Transverse colon (tissue), 4 donors: ENCODE measurements around the gene ANO1. TPM values are rescaled to one million over a fixed set of nuclear protein-coding genes. Genes with fewer than 3 reads are reported as not detected.

Source experiments
- DNase-seq: peaks from one replicate; pipeline ENCODE4 v3.0.0-alpha.2; 2019
- H3K27ac ChIP-seq, 4 donors: fragments of 200-600 bp; sonication (generic); 2 replicates each; pipeline ENCODE4 v1.5.1; 2016 to 2018; ENCODE audit warnings: inconsistent platforms in 4 of 4
- H3K27me3 ChIP-seq: fragments of 200-600 bp; sonication (generic); 2 replicates; pipeline ENCODE4 v1.5.1; 2017; ENCODE audit warnings: inconsistent platforms
- H3K36me3 ChIP-seq, 4 donors: fragments of 200-600 bp; sonication (generic); 2 replicates each; pipeline ENCODE4 v1.5.1; 2017 to 2019; ENCODE audit warnings: inconsistent platforms in 4 of 4
- H3K4me1 ChIP-seq, 4 donors: fragments of 200-600 bp; sonication (generic); 2 replicates each; pipeline ENCODE4 v1.5.1; 2017 to 2020; ENCODE audit warnings: inconsistent platforms in 4 of 4
- H3K4me3 ChIP-seq, 4 donors: fragments of 200-600 bp; sonication (generic); 1 replicate in 1 of 4; 2 replicates in 3 of 4; pipeline versions ENCODE4 v1.5.1 to v1.6.1; 2017 to 2019; ENCODE audit warnings: inconsistent platforms in 4 of 4
- H3K9me3 ChIP-seq, 2 donors: fragments of 200-600 bp; sonication (generic); 2 replicates each; pipeline ENCODE4 v1.5.1; 2017 to 2019; ENCODE audit warnings: inconsistent platforms in 2 of 2
- EP300 ChIP-seq: sonication (generic); formaldehyde crosslinking; IDR thresholded peaks from one replicate; pipeline ENCODE4 v1.6.1; 2017; ENCODE audit warnings: antibody characterized with exemption, low read depth
- POLR2A ChIP-seq: fragments of 450-650 bp; IDR thresholded peaks from one replicate; pipeline ENCODE4 v1.6.1; 2016; ENCODE audit warnings: antibody characterized with exemption, mild to moderate bottlenecking, moderate library complexity
- POLR2AphosphoS5 ChIP-seq, 3 donors: sonication (generic); formaldehyde crosslinking; IDR thresholded peaks; one replicate each; pipeline ENCODE4 v1.6.1; 2016; ENCODE audit warnings: antibody characterized with exemption in 3 of 3
- WGBS, 2 donors: methylation state at CpG; one replicate each; pipeline ENCODE4 v1.1.5; 2018; ENCODE audit warnings: low coverage in 1 of 2; 5-methylcytosine and 5-hydroxymethylcytosine counted together
- in situ Hi-C, 4 donors: fragments of 200-750 bp; cut with MboI; loops; one replicate each; pipeline versions ENCODE4 v1.15.0 to v1.15.1; 2017; ENCODE audit warnings: low sequenced_read_pairs in 3 of 4, low pct_ligation_motif_present in 1 of 4, low pct_unique_long_range_greater_than_20kb in 1 of 4
- intact Hi-C: fragments of 100-400 bp; cut with DNase I; formaldehyde crosslinking; loops from one replicate; pipeline ENCODE4 v1.15.1; 2023; ENCODE audit warnings: low total_unique reads
- total RNA-seq, 4 donors: library from RNA; depleted of rRNA; stranded (reverse); fragments of >200 nt; gene quantifications; one replicate each; pipeline ENCODE4 v1.1.0, GENCODE V29; 2016
- TF ChIP-seq, protein P1 (sequence below), 5 experiments: fragments of 200-600 bp in 3 of 5; fragments of 450-650 bp in 2 of 5; sonication (generic) in 3 of 5; IDR thresholded peaks; 1 replicate in 2 of 5; 2 replicates in 3 of 5; pipeline ENCODE4 v1.5.1; 2016 to 2017; ENCODE audit warnings: antibody characterized with exemption in 5 of 5, inconsistent platforms in 3 of 5, mild to moderate bottlenecking in 2 of 5, moderate library complexity in 1 of 5

Gene ANO1
- total RNA-seq, 4 donors from 2014 or later, result 7.9 to 20.9 (median 11.3) TPM

- no peaks in the 10 kb centered on the region for H3K36me3 ChIP-seq
- TF ChIP-seq EP300, result no peak
- TF ChIP-seq POLR2AphosphoS5 (IDR thresholded peaks at IDR 0.05), result no peak
- TF ChIP-seq, protein P1, sequence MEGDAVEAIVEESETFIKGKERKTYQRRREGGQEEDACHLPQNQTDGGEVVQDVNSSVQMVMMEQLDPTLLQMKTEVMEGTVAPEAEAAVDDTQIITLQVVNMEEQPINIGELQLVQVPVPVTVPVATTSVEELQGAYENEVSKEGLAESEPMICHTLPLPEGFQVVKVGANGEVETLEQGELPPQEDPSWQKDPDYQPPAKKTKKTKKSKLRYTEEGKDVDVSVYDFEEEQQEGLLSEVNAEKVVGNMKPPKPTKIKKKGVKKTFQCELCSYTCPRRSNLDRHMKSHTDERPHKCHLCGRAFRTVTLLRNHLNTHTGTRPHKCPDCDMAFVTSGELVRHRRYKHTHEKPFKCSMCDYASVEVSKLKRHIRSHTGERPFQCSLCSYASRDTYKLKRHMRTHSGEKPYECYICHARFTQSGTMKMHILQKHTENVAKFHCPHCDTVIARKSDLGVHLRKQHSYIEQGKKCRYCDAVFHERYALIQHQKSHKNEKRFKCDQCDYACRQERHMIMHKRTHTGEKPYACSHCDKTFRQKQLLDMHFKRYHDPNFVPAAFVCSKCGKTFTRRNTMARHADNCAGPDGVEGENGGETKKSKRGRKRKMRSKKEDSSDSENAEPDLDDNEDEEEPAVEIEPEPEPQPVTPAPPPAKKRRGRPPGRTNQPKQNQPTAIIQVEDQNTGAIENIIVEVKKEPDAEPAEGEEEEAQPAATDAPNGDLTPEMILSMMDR (IDR thresholded peaks at IDR 0.05), result no peak
- no peak for TF ChIP-seq POLR2A
- 40 to 77% methylated on average over 1 to 11 of the region's 11 CpGs for WGBS, 2 donors
- in situ Hi-C loops, result no loop called here
- no peaks in the 10 kb centered on the region for H3K27me3 ChIP-seq
- H3K27ac ChIP-seq, result no peak overlapping the region
- no peaks in the 10 kb centered on the region for H3K9me3 ChIP-seq
- no peak overlapping the region for H3K4me3 ChIP-seq
- intact Hi-C loops, result no loop called here
- H3K4me1 ChIP-seq, result no peaks in the 10 kb centered on the region
- no peak for DNase-seq
These were observed 42.6 kb downstream of the ANO1 start for GRCh38 chr11:70120674-70121073.

DNA sequence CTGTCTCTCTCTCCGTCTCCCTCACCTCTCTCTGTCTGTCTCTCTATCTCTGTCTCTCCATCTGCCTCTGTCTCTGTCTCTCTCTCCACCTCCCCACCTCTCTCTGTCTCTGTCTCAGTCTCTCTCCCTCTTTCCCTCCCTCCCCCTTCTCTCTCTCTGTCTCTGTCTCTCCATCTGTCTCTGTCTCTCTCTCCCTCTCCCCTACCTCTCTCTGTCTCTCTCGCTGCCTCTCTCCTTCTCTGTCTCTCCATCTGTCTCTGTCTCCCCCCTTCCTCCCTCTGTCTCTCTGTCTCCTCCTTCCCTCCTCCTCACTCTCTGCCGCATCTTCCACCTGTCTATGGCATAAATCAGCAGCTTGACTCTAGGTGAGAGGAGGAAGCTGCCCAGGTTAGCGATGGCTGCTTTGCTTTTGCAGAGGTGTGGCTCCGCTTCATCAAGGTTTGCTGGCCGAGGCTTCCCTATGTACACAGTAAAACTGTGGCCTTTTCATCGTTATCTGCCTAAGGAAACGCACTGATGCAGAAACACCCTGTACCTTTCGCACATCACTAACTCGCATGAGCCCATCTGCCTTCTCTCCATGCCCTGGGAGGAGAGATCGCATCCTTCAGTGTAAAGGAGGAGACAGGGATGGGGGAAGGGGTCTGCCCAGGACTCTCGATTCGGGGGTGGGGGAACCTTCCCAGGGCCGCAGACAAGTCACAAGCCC lies 44.5 kb downstream of the ANO1 start:
- no peaks in the 10 kb centered on the region for H3K4me1 ChIP-seq
- TF ChIP-seq POLR2AphosphoS5 (IDR thresholded peaks at IDR 0.05) (no peak), EP300 (no peak), POLR2A (no peak)
- TF ChIP-seq, protein P1 (IDR thresholded peaks at IDR 0.05), result no peak
- H3K4me3 ChIP-seq, result no peak overlapping the region
- no peaks in the 10 kb centered on the region for H3K9me3 ChIP-seq
- in situ Hi-C loops, result no loop called here
- no peak overlapping the region for H3K27ac ChIP-seq
- no peaks in the 10 kb centered on the region for H3K36me3 ChIP-seq
- no peak for DNase-seq
- intact Hi-C loops, result no loop called here
- no peaks in the 10 kb centered on the region for H3K27me3 ChIP-seq
- WGBS, 2 donors, result 48 to 57% methylated on average over 8 to 14 of the region's 14 CpGs

DNA sequence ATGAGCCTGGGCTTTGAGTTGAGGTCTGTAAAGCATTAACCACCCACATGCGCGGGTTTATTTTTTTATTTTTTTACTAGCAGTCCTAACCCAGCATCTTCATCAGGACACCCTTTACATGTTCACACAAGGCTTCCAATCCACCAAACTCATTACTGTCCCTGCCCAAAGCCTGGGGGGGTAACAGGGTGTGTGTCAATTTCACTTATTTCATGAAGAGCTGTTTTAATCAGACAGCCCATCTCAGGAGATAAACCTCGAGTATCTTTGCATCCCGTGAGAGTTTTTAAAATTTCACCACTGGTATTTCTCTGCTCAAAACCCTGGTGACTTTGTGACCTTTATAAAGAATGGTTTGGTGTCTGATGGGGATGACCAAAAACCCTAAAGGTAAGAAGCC lies 45.6 kb downstream of the ANO1 start:
- 66 to 90% methylated on average over 2 to 4 of the region's 4 CpGs for WGBS, 2 donors
- in situ Hi-C loops, result no loop called here
- Histone ChIP-seq H3K27me3 (no peaks in the 10 kb centered on the region), H3K4me3 (no peak overlapping the region), H3K27ac (no peak overlapping the region), H3K36me3 (no peaks in the 10 kb centered on the region), H3K4me1 (no peaks in the 10 kb centered on the region), H3K9me3 (no peaks in the 10 kb centered on the region)
- TF ChIP-seq, protein P1 (IDR thresholded peaks at IDR 0.05), result no peak
- no peak for TF ChIP-seq POLR2A
- TF ChIP-seq POLR2AphosphoS5 (IDR thresholded peaks at IDR 0.05), result no peak
- TF ChIP-seq EP300, result no peak
- intact Hi-C loops, result no loop called here
- DNase-seq, result no peak

DNA sequence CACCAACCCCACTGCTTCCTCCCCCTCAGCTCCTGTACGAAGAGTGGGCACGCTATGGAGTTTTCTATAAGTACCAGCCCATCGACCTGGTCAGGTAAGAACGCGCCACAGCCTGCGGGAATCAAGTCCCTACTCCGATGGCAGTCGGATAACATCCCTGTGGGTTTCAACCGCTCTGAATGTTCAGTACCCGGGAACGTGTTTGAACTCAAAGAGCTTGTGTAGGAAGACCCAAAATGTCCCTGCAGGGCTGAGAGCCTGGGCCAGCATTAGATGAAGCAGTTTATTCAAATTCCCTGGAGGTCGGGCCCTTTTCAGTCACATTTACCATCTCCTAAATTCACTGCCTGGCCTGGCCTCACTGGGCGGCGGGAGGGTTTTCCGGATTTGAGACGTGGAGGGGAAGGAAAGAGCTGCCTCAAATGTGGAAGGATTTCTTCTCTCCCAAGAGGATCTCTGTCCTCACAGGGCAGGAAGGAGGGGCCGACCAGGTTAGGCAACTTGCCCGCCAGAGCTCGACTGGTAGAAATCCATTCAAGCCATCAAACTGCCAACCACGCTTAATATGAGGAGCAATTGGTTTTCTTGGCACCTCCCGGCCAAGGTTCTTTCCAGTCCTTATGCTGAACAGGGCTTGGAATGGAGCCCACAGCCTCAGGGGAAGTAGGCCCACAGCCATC lies 46.3 kb downstream of the ANO1 start:
- Histone ChIP-seq H3K9me3 (no peaks in the 10 kb centered on the region), H3K36me3 (no peaks in the 10 kb centered on the region), H3K4me1 (no peaks in the 10 kb centered on the region), H3K4me3 (no peak overlapping the region), H3K27ac (no peak overlapping the region), H3K27me3 (no peaks in the 10 kb centered on the region)
- intact Hi-C loops (no loop called here), in situ Hi-C loops (no loop called here)
- TF ChIP-seq POLR2AphosphoS5 (IDR thresholded peaks at IDR 0.05) (peak in 1 of 3 donors; percentile 59), EP300 (no peak)
- DNase-seq, result peak; percentile 15
- 70 to 76% methylated on average over 9 to 12 of the region's 21 CpGs for WGBS, 2 donors
